Measurements from ENCODE around the gene NRG2. TPM values are rescaled to one million over a fixed set of nuclear protein-coding genes. Genes with fewer than 3 reads are reported as not detected.
A peak's percentile ranks its signal among the peaks of the same experiment; 100 is the strongest.

NRG2 gene
- total and polyA plus RNA-seq, 2 of the 4 experiments (the other 2 are of a cell fraction) = 0.18 TPM; not detected in 1

DNA sequence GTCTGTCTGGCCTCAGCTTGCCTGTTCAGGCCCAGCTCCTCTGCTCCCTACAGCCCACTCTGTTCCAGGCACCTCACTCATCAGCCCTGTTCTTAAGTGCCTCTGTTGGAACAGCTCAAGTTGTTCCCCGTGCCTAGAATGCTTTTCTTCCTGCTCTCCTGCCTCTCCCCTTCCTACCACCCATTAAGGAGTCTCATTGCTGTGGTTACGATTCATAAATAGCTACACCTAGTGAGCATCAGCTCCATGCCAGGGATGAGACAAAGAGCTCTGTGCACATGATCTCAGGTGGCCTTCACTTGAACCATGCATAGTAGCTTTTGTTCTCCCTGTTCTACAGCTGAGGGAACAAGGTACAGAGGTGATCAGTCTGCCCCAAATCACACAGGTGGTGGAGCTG, 193.2 kb downstream of the NRG2 start:
- Histone ChIP-seq H3K9ac (ENCODE audit: low read depth, low read length) (no peak overlapping the region), H3K27ac (ENCODE audit: insufficient read depth, low read length) (no peak overlapping the region), H2BK5ac (ENCODE audit: low read depth, low read length, poor library complexity, severe bottlenecking) (no peak overlapping the region), H2BK20ac (ENCODE audit: low read depth, low read length) (no peak overlapping the region), H3K4me2 (ENCODE audit: low read depth, low read length) (no peak overlapping the region), H2AFZ (replicated peaks; ENCODE audit: low read length, poor library complexity) (no peak overlapping the region), H2BK120ac (ENCODE audit: low read depth, low read length) (no peak overlapping the region), H2AK5ac (ENCODE audit: low read depth, low read length) (no peak overlapping the region), H3K4me1 (ENCODE audit: control insufficient read depth, insufficient read depth, low read length) (no peaks in the 10 kb centered on the region), H4K91ac (ENCODE audit: insufficient read depth, low read depth, low read length) (no peak overlapping the region), H2AK9ac (replicated peaks; ENCODE audit: low read depth, low read length, poor library complexity) (peak overlapping the region; percentile 55), H3K36me3 (ENCODE audit: control insufficient read depth, insufficient read depth, low read length) (no peaks in the 10 kb centered on the region), H3K9me3 (ENCODE audit: control insufficient read depth, insufficient read depth, low read length) (no peaks in the 10 kb centered on the region), H3K14ac (replicated peaks; ENCODE audit: low read depth, low read length) (no peak overlapping the region), H3K9me1 (ENCODE audit: insufficient read depth, low read length) (no peaks in the 10 kb centered on the region), H4K20me1 (ENCODE audit: insufficient read depth, low read length) (no peaks in the 10 kb centered on the region; the same call in 1 of the 2 replicates), H3K23ac (ENCODE audit: low read depth, low read length) (no peak overlapping the region), H3K4me3 (ENCODE audit: insufficient read depth, low read depth, low read length) (no peak overlapping the region), H2BK15ac (ENCODE audit: low read depth, low read length) (no peak overlapping the region), H3K27me3 (ENCODE audit: control insufficient read depth, insufficient read depth, low read length) (peaks cover 58% of the 10 kb centered on the region), H4K5ac (ENCODE audit: low read depth, low read length) (no peak overlapping the region), H3K18ac (ENCODE audit: low read depth, low read length) (no peak overlapping the region), H3K56ac (ENCODE audit: extremely low read depth, insufficient read depth, low read length) (no peak overlapping the region), H3K4ac (ENCODE audit: low read depth, low read length) (no peak overlapping the region), H4K8ac (ENCODE audit: low read depth in 2 of 2, low read length in 2 of 2) (no peak overlapping the region), H3K79me1 (ENCODE audit: low read depth in 1 of 2, low read length in 2 of 2) (no peaks in the 10 kb centered on the region)
- 100% methylated on average over 1 of the region's 2 CpGs; no CpG with 5 or more reads in 1 of the 2 experiments for WGBS, 2 experiments (ENCODE audit: extremely low coverage in 2 of 2, insufficient read length in 1 of 2)
- ChIA-PET POLR2A (ENCODE audit: unreplicated experiment) (no interaction called here), CTCF (interaction anchor here (0.5 kb wide), 1 partner anchor 267 kb away, joined by 5 read pairs; no protein-coding TSS in a partner anchor)
- TF ChIP-seq ELK1 (IDR thresholded peaks at IDR 0.05; ENCODE audit: borderline replicate concordance, low read depth, low read length) = no peak
- no peak for TF ChIP-seq RFX5 (IDR thresholded peaks at IDR 0.05; ENCODE audit: low read depth, low read length)
- no peak for TF ChIP-seq USF2 (IDR thresholded peaks at IDR 0.05; ENCODE audit: low read depth, low read length)
- no peak for TF ChIP-seq POLR2A (IDR thresholded peaks at IDR 0.05; ENCODE audit: low read depth, low read length)
- no TSS peak for BruUV-seq (replicated peaks)
- DNase-seq = no peak
- in situ Hi-C loops (cut with MboI; ENCODE audit: low sequenced_read_pairs) = no loop called here
- ATAC-seq (ENCODE audit: low read depth) = no peak
- dilution Hi-C loops (cut with HindIII; ENCODE audit: low sequenced_read_pairs, unreplicated experiment) = no loop called here
- intact Hi-C loops (cut with micrococcal nuclease) = loop anchor here (10.0 kb wide), 1 partner anchor 215 kb away; no protein-coding TSS in a partner anchor

Measured in IMR-90 (cell line).